ENCODE measurements around the gene STAB2. TPM values are rescaled to one million over a fixed set of nuclear protein-coding genes. Genes with fewer than 3 reads are reported as not detected.

Gene STAB2, protein sequence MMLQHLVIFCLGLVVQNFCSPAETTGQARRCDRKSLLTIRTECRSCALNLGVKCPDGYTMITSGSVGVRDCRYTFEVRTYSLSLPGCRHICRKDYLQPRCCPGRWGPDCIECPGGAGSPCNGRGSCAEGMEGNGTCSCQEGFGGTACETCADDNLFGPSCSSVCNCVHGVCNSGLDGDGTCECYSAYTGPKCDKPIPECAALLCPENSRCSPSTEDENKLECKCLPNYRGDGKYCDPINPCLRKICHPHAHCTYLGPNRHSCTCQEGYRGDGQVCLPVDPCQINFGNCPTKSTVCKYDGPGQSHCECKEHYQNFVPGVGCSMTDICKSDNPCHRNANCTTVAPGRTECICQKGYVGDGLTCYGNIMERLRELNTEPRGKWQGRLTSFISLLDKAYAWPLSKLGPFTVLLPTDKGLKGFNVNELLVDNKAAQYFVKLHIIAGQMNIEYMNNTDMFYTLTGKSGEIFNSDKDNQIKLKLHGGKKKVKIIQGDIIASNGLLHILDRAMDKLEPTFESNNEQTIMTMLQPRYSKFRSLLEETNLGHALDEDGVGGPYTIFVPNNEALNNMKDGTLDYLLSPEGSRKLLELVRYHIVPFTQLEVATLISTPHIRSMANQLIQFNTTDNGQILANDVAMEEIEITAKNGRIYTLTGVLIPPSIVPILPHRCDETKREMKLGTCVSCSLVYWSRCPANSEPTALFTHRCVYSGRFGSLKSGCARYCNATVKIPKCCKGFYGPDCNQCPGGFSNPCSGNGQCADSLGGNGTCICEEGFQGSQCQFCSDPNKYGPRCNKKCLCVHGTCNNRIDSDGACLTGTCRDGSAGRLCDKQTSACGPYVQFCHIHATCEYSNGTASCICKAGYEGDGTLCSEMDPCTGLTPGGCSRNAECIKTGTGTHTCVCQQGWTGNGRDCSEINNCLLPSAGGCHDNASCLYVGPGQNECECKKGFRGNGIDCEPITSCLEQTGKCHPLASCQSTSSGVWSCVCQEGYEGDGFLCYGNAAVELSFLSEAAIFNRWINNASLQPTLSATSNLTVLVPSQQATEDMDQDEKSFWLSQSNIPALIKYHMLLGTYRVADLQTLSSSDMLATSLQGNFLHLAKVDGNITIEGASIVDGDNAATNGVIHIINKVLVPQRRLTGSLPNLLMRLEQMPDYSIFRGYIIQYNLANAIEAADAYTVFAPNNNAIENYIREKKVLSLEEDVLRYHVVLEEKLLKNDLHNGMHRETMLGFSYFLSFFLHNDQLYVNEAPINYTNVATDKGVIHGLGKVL (N-terminal part only)
- total RNA-seq (2014; rRNA removed; shearing (Covaris generic)) = not detected in 2 replicates

DNA sequence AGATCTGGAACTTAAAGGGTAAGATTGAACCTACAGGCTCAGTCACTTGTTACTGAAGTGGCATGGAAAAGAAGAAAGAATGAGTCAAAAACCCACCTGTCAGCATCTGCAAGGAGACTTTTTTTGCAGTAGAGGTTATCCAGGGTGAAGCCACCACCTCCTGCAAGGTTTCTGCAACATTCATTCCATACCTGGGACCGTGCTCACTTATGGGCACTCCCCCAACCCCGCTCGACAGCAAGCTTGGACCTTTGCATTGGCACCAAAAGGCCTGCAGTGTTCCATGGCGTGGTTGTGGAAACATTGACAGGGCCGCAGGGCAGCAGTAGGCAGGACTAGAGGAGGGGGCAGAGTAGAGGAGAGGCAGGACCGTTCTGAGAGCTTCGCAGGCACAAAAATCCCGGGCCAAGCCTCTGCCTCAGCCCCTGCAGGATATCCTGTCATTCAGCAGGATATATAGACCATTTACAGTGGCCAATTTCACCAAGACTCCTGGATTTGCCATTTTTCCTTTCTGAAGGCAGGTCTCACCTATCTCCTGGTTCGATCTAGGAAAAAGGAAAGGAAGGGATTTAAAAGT lies at the start of gene STAB2:
Gene STAB2, plus strand, starts transcription at position 483 of the 580 bp plus-strand sequence. CDS start 204 bp downstream, outside the sequence.
- no peak for DNase-seq (ENCODE audit: low read depth)

- DNase-seq (ENCODE audit: low read depth) = peak; percentile 63
These were observed 48.7 kb upstream of the STAB2 start for GRCh38 chr12:103538397-103538796.

DNA sequence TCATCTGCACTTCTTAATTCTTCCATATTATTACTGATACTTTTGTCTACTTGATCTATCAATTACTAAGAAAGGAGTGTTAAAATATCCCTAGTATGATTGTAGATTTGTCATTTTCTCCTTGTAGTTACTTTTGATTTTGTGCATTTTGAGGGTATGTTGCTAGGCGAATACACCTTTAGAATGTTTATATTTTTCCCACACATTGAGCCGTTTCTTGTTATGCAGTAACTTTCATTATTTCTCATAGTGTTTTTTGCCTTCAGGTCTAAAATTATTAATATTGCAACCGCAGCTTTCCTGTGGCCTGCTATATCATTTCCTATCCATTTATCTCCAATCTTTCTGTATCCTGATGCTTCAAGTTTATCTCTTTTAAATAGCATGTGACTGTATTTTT lies 46.8 kb upstream of the STAB2 start:
- DNase-seq (ENCODE audit: low read depth) = no peak

GRCh38 chr12:103542078-103542477 lies 45.0 kb upstream of the STAB2 start:
- DNase-seq (ENCODE audit: low read depth) = no peak

- DNase-seq (ENCODE audit: low read depth) = no peak
These were observed 40.1 kb upstream of the STAB2 start for GRCh38 chr12:103546959-103547358.

DNA sequence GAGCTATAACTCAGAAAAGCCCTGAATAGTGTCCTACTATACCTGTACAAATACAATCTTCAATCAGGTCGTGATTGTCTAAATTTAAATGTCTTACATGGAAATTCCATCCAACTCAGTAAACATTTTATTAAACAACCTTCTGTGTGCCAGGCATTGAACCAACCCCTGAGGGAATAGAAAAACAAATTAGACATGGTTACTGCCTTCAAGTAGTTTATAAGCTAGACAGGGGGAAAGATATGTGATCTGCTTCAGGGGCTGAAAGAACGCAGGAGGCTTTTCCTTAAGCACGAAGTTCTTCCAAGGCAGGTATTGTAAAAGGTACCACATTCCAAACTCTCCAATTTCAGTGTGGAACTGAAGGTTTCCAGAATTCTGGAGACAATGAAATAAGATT lies 39.7 kb upstream of the STAB2 start:
- no peak for DNase-seq (ENCODE audit: low read depth)

DNA sequence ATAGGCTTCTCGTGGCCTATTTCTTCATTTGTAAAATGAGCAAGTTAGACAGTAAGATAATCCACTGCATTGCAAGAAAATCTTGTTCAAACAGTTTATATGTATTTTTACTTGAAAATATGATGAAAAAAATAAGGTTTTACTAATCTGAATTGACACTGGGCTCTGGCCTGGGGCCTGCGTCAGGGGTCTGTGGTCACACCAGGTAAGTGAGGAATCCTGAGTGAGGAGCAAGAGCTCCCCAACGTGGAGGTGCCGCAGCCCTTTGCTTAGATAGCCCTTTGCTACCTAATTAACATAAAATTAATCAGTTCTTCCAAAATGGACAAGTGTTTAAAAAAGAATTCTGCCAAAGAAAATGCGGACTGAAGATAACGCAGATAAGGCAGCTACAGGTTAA lies 39.1 kb upstream of the STAB2 start:
- DNase-seq (ENCODE audit: low read depth) = no peak

DNA sequence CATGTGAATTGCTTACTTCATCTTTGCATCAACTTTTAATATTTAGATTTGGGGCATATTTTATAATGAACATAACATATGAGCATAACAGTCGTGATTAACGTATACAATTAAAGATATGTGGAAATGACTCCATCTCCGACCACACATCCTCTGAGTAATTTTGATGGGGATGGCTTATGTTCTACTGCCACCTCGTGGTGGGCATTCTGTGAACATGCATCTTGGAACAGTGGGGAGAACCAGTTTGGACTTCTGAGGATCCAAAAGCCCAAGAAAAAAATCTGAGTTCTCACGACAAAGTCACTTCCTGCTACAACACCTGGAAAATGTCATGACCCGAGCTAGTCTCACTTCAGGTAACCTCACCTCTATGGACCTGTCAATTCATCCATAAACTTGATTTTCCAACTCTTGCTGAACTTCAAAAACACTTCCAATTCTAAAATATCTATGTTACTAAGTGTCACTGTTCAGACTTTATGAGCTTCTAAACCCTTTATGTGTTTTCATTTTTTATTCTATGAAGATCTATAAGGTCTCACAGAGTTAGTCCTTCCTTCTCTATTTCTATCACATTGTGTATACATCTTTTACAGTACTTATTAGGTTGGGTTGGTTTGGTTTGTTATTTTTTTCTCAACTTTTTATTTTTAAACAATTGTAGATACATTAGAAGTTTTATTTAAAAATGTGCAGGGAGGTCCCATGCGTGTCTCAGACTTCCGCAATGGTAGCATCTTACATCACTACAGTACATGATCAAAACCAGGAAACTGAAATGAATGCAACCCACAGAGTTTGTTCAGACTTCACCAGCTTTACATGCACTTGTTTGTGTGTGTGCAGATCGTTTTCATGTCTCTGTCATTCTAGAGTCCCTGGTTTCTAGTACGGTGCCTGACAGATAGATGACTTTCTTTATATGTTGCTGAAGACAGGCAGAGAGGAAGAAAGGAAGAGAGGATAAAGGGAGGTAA lies 38.2 kb upstream of the STAB2 start:
- DNase-seq (ENCODE audit: low read depth) = peak; percentile 80

GRCh38 chr12:103556890-103557627 lies 30.0 kb upstream of the STAB2 start:
- no peak for DNase-seq (ENCODE audit: low read depth)

DNA sequence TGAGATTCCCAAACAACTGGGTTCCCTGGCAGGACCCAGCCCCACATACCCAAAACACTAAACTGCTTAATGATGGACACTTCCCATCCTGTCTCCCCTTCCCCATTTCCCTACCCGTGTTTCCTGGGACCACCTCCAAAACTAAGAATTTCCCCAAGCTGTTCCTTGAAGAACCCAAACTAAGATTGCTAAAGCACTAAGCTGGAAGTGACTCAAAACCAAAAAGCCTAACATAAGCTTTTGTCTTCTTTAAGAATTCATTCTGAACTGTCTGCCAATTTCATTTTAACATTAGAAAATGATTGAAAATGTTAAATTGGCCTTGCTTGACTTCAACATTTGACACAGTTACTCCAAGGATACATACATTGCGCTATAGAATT lies 29.5 kb upstream of the STAB2 start:
- DNase-seq (ENCODE audit: low read depth) = no peak

DNA sequence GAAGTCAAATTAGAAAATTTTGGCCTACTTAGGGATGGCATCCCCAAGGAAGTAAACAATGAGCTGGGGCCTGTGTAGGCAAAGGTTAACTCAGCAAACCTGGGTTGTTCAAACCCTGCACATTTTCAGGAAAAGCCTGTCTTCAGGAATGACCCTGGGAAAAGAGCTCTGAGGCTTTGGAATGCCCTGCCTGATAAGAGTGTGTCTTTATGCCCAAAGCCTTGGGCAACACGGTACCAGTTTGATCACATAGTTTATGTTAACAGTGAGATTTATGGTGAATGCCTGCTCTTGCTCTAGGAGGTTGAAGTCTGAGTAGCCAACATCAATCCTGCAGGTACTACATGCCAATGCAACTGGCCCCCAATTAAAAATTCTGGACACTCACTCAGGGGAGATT lies 28.2 kb upstream of the STAB2 start:
- no peak for DNase-seq (ENCODE audit: low read depth)

DNA sequence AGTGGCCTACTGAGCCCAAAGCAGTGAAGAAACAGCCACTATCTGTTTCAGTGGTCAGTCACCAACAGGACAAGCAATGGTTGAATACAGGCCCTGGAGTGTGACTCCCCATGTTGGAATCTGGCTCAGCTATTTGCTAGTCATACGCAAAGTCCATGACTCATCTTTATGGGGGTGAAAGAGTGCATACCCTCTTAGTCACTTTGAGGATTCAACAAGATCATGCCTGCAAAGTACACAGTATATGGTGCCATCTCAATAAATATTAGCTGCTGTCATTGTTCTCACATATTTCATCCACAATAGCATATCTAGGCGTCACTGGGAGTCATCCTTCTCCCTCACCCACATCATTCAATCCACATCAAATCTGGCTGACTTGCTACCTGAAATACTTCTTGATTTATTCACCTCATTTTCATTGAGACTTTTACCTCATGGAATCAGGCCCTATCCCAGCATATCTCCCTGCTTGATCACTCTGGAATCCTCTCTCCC lies 26.4 kb upstream of the STAB2 start:
- DNase-seq (ENCODE audit: low read depth) = peak; percentile 94

GRCh38 chr12:103561174-103561573 lies 25.9 kb upstream of the STAB2 start:
- peak; percentile 9 for DNase-seq (ENCODE audit: low read depth)

DNA sequence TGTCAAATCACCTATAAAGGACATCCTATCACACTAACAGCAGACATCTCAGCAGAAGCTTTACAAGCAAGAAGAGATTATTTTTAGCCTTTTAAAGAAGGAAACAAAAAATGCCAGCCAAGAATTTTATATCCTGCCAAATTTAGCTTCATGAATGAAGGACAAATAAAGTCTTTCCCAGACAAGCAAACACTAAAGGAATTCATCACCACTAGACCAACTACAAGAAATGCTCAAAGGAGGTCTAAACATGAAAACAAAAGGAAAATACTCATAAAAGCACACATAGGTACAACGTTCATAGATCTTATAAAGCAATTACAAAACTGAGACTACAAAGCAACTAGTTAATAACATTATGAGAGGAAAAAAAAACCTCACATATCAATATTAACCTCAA lies 20.7 kb upstream of the STAB2 start:
- DNase-seq (ENCODE audit: low read depth) = no peak

- no peak for DNase-seq (ENCODE audit: low read depth)
These were observed 17.8 kb upstream of the STAB2 start for GRCh38 chr12:103569278-103569677.

- DNase-seq (ENCODE audit: low read depth) = no peak
These were observed 15.8 kb upstream of the STAB2 start for GRCh38 chr12:103571286-103571685.

GRCh38 chr12:103572312-103573045 lies 14.6 kb upstream of the STAB2 start:
- DNase-seq (ENCODE audit: low read depth) = no peak

DNA sequence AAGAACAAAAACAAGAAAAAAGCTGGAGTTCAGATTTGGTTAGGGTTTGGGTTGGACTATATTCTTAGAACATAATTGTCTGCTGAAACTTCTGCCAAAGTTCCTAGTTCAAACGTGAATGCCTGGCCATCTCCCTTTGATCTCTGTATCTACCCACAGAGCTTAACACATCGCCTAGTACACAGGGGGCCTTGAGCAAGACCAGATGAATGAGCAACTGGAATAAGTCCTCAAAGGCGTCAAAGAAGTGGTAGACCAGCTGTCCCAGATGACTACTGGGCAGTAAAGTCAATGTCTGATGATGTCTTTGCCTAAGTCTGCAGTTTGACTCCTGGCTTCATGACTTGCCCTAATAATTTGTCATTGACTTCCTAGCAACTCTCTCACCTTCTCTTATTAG lies 13.9 kb upstream of the STAB2 start:
- DNase-seq (ENCODE audit: low read depth) = no peak

- DNase-seq (ENCODE audit: low read depth) = no peak
These were observed 8.1 kb upstream of the STAB2 start for GRCh38 chr12:103578926-103579325.

Data from Daoy (cell line).